WTC11 (cell line): ENCODE results near the gene GRB10. TPM values are rescaled to one million over a fixed set of nuclear protein-coding genes. Genes with fewer than 3 reads are reported as not detected.

Source experiments
- ATAC-seq: fragments of 200-7000 bp; cut with Tn5 transposase; 2 replicates; pipeline ENCODE4 v1.10.0; 2021; ENCODE audit warnings: mild to moderate bottlenecking, moderate library complexity
- CTCF ChIA-PET: fragments of 300-600 bp; sonication (Branson Sonifier 250); formaldehyde crosslinking; loops from one replicate; lab custom pipeline; 2021; ENCODE audit warnings: antibody characterized with exemption; lab: Charles Lee
- POLR2A ChIA-PET: fragments of 350-600 bp; sonication (Branson Sonifier 250); formaldehyde crosslinking; loops from one replicate; lab custom pipeline; 2021; ENCODE audit warnings: antibody characterized with exemption; lab: Charles Lee
- DNase-seq: peaks from one replicate; pipeline ENCODE4 v3.0.0; 2021; ENCODE audit warnings: low spot score
- H3K27ac Mint-ChIP-seq: 2 replicates; pipeline ENCODE4 v1.8.0; 2021; ENCODE audit warnings: mixed read lengths
- H3K27me3 Mint-ChIP-seq: 2 replicates; pipeline ENCODE4 v1.8.0; 2021; ENCODE audit warnings: low read depth, mild to moderate bottlenecking, moderate library complexity, mixed read lengths
- H3K36me3 Mint-ChIP-seq: 2 replicates; pipeline ENCODE4 v1.8.0; 2021; ENCODE audit warnings: mixed read lengths
- H3K4me1 Mint-ChIP-seq: 2 replicates; pipeline ENCODE4 v1.8.0; 2022; ENCODE audit warnings: mixed read lengths
- H3K4me3 Mint-ChIP-seq: 2 replicates; pipeline ENCODE4 v1.8.0; 2021; ENCODE audit warnings: mild to moderate bottlenecking, moderate library complexity, mixed read lengths
- H3K9me3 Mint-ChIP-seq: 2 replicates; pipeline ENCODE4 v1.8.0; 2021; ENCODE audit warnings: mixed read lengths
- AR ChIP-seq: fragments of 250-450 bp; sonication (Bioruptor Pico); IDR thresholded peaks from 2 replicates; pipeline ENCODE4 v1.9.0; 2021; ENCODE audit warnings: mild to moderate bottlenecking
- CDX4 ChIP-seq: fragments of 250-450 bp; sonication (Bioruptor Pico); IDR thresholded peaks from 2 replicates; pipeline ENCODE4 v1.9.0; 2021; ENCODE audit warnings: moderate library complexity, mild to moderate bottlenecking, inconsistent platforms, borderline replicate concordance
- ESRRA ChIP-seq: sonication (generic); formaldehyde crosslinking; IDR thresholded peaks from 2 replicates; pipeline ENCODE4 v1.8.1; 2022; ENCODE audit warnings: mild to moderate bottlenecking, missing genetic modification reagents, borderline replicate concordance
- GRHL2 ChIP-seq: fragments of 250-450 bp; sonication (Bioruptor Pico); IDR thresholded peaks from 2 replicates; pipeline ENCODE4 v1.8.0; 2022; ENCODE audit warnings: mild to moderate bottlenecking, moderate library complexity; ENCODE audit not compliant: insufficient replicate concordance, severe bottlenecking
- IRF1 ChIP-seq: sonication (generic); formaldehyde crosslinking; IDR thresholded peaks from 2 replicates; pipeline ENCODE4 v1.8.0; 2023; ENCODE audit warnings: missing genetic modification reagents
- JAZF1 ChIP-seq: fragments of 250-450 bp; sonication (Bioruptor Pico); IDR thresholded peaks from 2 replicates; pipeline ENCODE4 v1.9.0; 2021; ENCODE audit warnings: moderate library complexity, mild to moderate bottlenecking, inconsistent platforms
- NFE2L1 ChIP-seq: sonication (generic); formaldehyde crosslinking; IDR thresholded peaks from 2 replicates; pipeline ENCODE4 v1.8.1; 2023; ENCODE audit warnings: missing genetic modification reagents
- OVOL2 ChIP-seq: fragments of 250-450 bp; sonication (Bioruptor Pico); IDR thresholded peaks from 2 replicates; pipeline ENCODE4 v1.9.0; 2021; ENCODE audit warnings: mild to moderate bottlenecking, borderline replicate concordance
- PRRX2 ChIP-seq: fragments of 250-450 bp; sonication (Bioruptor Pico); IDR thresholded peaks from 2 replicates; pipeline ENCODE4 v1.8.0; 2021; ENCODE audit warnings: mild to moderate bottlenecking
- SP1 ChIP-seq: sonication (generic); formaldehyde crosslinking; conservative IDR thresholded peaks from 2 replicates; pipeline ENCODE4 v1.8.1; 2022; ENCODE audit warnings: missing genetic modification reagents
- TEAD1 ChIP-seq: sonication (generic); formaldehyde crosslinking; IDR thresholded peaks from 2 replicates; pipeline ENCODE4 v1.8.0; 2022; ENCODE audit warnings: mild to moderate bottlenecking, missing genetic modification reagents
- USF2 ChIP-seq: sonication (generic); formaldehyde crosslinking; IDR thresholded peaks from 2 replicates; pipeline ENCODE4 v1.8.1; 2023; ENCODE audit warnings: mild to moderate bottlenecking, missing genetic modification reagents, moderate library complexity
- ZNF219 ChIP-seq: sonication (generic); formaldehyde crosslinking; IDR thresholded peaks from 2 replicates; pipeline ENCODE4 v1.8.0; 2023; ENCODE audit warnings: missing genetic modification reagents, mild to moderate bottlenecking, borderline replicate concordance
- ZNF317 ChIP-seq: sonication (generic); formaldehyde crosslinking; IDR thresholded peaks from 2 replicates; pipeline ENCODE4 v1.8.1; 2023; ENCODE audit warnings: low read depth, mild to moderate bottlenecking, moderate library complexity, missing genetic modification reagents, borderline replicate concordance
- ZNF512 ChIP-seq: sonication (generic); formaldehyde crosslinking; IDR thresholded peaks from 2 replicates; pipeline ENCODE4 v1.8.1; 2022; ENCODE audit warnings: missing genetic modification reagents, borderline replicate concordance
- ZNF532 ChIP-seq: fragments of 250-450 bp; sonication (Bioruptor Pico); IDR thresholded peaks from 2 replicates; pipeline ENCODE4 v1.9.0; 2021; ENCODE audit warnings: mild to moderate bottlenecking, borderline replicate concordance
- total RNA-seq: library from RNA; stranded (reverse); gene quantifications from 3 replicates; pipeline ENCODE4 v1.2.3, GENCODE V29; 2021

Gene GRB10
- total RNA-seq, 1 experiment from 2014 or later, result 103 TPM

GRCh38 chr7:50640779-50641178, 141.9 kb downstream of the GRB10 start:
- Mint-ChIP-seq H3K36me3 (peaks cover 7% of the 10 kb centered on the region), H3K27ac (no peak overlapping the region; the same call in 1 of the 2 replicates), H3K4me1 (peaks cover 20% of the 10 kb centered on the region), H3K4me3 (no peak overlapping the region), H3K9me3 (peaks cover 9% of the 10 kb centered on the region; the same call in 1 of the 2 replicates), H3K27me3 (no peaks in the 10 kb centered on the region)
- POLR2A ChIA-PET, result no interaction called here
- CTCF ChIA-PET, result interaction anchor here (1.0 to 2.3 kb wide), 3 partner anchors 12 to 360 kb away, joined by 3 to 7 read pairs (median 6); no protein-coding TSS in a partner anchor
- DNase-seq, result no peak
- ATAC-seq, result no peak
- TF ChIP-seq ESRRA, result no peak
- no peak for TF ChIP-seq ZNF219 (CRISPR knock-in tag)

GRCh38 chr7:50640256-50640655, 142.4 kb downstream of the GRB10 start:
- Mint-ChIP-seq H3K4me1 (peaks cover 20% of the 10 kb centered on the region), H3K27me3 (no peaks in the 10 kb centered on the region), H3K4me3 (no peak overlapping the region), H3K9me3 (peaks cover 13% of the 10 kb centered on the region), H3K36me3 (peaks cover 11% of the 10 kb centered on the region), H3K27ac (no peak overlapping the region)
- ATAC-seq (no peak), DNase-seq (no peak)
- TF ChIP-seq ZNF512 (no peak), AR (no peak), NFE2L1 (no peak), TEAD1 (CRISPR knock-in tag) (no peak), IRF1 (CRISPR knock-in tag) (no peak), CDX4 (CRISPR knock-in tag) (no peak), USF2 (no peak), ZNF532 (CRISPR knock-in tag) (no peak), SP1 (CRISPR knock-in tag) (no peak), GRHL2 (CRISPR knock-in tag) (no peak), PRRX2 (CRISPR knock-in tag) (no peak), OVOL2 (CRISPR knock-in tag) (no peak), ZNF219 (CRISPR knock-in tag) (no peak), ZNF317 (CRISPR knock-in tag) (no peak), JAZF1 (CRISPR knock-in tag) (no peak)
- ChIA-PET CTCF (interaction anchor here (1.8 to 2.3 kb wide), 2 partner anchors 11 to 45 kb away, joined by 3 to 6 read pairs; no protein-coding TSS in a partner anchor), POLR2A (no interaction called here)
